Measurements from ENCODE around the gene PDXK.

DNA sequence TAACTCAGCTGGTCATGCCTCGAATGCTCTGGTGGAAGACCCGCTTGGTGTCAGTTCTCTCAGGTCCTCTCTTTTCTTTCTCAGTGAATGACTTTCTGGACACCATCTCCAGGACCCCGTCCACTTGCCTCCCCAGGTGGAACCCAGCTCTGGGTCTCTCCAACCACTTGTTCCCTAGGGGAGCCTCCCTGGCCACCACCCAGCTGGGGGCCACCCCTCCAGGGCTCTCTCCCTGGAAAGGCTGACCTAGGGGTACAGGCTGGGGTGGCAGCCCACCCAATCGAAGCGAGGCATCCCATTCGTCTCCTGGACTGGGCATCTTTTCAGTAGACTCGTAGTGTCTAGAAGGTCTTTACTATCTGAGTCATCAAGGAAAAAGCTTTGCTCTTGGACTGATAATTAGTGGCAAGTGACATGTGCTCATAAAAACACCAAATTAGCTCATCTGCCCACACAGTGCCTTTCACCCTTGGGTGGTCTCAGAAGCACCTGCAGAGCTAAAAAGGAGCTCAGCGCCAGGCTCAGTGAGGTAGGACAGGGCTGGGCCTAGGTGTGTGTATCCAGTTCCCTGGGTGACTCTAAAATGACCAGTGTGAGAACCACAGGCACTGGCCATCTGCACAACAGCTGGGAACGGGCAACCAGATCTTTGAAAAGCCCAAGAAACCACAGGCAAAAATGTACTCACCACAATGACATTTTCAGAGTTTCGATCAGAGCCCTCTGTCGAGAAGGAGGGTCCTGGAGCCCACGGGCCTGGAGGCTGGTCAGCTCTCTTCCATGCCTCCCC is 2.4 kb upstream of the PDXK start:
- TF ChIP-seq POLR2AphosphoS5 (IDR thresholded peaks at IDR 0.05; ENCODE audit: low read depth, low read length) (no peak), SIN3A (IDR thresholded peaks at IDR 0.05; ENCODE audit: borderline replicate concordance, insufficient read depth, low read length) (no peak), TAF1 (IDR thresholded peaks at IDR 0.05; ENCODE audit: borderline replicate concordance, insufficient read depth, low read length) (no peak), REST (IDR thresholded peaks at IDR 0.05; ENCODE audit: insufficient read depth in 1 of 2, low read depth in 2 of 2, low read length in 2 of 2) (no peak)
